ENCODE measurements around the gene KRTAP10-9. TPM values are rescaled to one million over a fixed set of nuclear protein-coding genes. Genes with fewer than 3 reads are reported as not detected.
"Not testable (repeated sequence)": the region's sequence is repeated elsewhere in the genome, so short reads cannot be mapped to it uniquely, and the experiment has no call there.

KRTAP10-9 gene
- total RNA-seq, 2 donors from 2014 or later, result not detected

DNA sequence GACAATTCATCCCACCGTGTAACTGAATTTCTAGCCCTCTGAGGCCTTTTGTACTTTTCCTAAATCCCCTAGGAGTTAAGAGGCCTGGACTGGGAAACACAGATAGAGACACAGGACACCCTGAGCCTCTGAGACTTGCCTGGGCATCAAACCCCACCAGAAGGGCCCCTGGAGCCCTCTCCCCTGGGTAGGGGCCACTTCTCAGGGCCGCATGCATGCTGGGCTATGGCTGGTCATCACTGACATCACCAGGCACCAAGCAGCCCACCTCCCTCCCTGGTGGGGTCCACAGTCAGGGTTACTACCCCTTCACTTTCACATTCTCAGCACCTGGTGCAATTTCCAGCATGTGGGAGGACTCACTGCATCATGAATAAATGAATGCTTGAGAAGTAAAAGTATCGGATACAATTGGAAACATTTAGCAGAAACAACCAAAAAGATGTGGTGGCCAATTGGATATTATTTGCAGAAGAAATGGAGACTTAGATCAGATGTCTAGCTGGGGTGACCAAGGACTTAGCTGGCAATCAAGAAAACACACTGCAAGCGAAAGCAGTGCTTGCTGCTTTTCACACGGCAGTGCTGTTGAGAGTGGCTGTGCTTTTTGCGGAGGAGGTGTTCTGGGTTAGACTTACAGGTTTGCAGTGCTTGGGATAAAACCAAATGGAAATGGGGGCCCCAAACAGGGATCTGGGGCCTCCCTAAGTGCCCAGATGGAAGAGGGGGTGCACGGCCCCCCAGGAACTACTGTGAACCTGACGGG is 27.4 kb upstream of the KRTAP10-9 start:
- H3K36me3 ChIP-seq, result no peaks in the 10 kb centered on the region
- no peak overlapping the region for H3K4me3 ChIP-seq
- TF ChIP-seq, protein P1, sequence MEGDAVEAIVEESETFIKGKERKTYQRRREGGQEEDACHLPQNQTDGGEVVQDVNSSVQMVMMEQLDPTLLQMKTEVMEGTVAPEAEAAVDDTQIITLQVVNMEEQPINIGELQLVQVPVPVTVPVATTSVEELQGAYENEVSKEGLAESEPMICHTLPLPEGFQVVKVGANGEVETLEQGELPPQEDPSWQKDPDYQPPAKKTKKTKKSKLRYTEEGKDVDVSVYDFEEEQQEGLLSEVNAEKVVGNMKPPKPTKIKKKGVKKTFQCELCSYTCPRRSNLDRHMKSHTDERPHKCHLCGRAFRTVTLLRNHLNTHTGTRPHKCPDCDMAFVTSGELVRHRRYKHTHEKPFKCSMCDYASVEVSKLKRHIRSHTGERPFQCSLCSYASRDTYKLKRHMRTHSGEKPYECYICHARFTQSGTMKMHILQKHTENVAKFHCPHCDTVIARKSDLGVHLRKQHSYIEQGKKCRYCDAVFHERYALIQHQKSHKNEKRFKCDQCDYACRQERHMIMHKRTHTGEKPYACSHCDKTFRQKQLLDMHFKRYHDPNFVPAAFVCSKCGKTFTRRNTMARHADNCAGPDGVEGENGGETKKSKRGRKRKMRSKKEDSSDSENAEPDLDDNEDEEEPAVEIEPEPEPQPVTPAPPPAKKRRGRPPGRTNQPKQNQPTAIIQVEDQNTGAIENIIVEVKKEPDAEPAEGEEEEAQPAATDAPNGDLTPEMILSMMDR (IDR thresholded peaks at IDR 0.05), result no peak
- H3K9ac ChIP-seq (ENCODE audit: low read depth in 2 of 2, low read length in 2 of 2), result no peak overlapping the region
- intact Hi-C loops (cut with DNase I), result no loop called here
- DNase-seq, result no peak
- no peaks in the 10 kb centered on the region for H3K9me3 ChIP-seq
- no peaks in the 10 kb centered on the region for H3K27me3 ChIP-seq
- H3K27ac ChIP-seq, result no peak overlapping the region
- no peaks in the 10 kb centered on the region for H3K4me1 ChIP-seq

DNA sequence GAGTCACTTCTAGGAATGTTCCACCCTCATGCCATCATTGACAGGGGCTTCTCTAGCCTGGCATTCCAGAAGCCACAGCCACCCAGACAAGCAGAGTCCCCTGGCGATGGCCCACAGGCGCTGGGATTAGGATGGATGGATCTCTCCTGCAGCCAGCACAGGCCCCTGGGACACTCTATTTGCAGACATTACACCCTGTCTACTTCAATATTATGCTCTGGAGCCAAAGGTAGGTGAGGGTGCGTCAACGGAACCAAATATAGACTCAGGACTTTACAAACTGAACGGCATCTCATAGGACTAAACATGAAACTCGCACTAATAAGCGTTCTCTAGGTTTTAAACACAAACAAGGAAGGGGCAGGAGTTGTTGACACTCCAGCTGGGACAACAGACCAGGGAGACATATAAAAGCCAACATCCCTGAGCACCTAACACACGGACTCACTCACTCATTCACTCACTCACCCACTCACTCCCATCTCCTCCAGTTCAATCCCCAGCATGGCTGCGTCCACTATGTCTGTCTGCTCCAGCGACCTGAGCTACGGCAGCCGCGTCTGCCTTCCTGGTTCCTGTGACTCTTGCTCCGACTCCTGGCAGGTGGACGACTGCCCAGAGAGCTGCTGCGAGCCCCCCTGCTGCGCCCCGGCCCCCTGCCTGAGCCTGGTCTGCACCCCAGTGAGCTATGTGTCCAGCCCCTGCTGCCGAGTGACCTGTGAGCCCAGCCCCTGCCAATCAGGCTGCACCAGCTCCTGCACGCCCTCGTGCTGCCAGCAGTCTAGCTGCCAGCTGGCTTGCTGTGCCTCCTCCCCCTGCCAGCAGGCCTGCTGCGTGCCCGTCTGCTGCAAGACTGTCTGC is 26.5 kb upstream of the KRTAP10-9 start, which contains the start of gene KRTAP10-7:
Gene KRTAP10-7, plus strand, starts transcription at position 480 of the 861 bp plus-strand sequence. Its CDS starts 25 bp downstream, at position 505.
- H3K4me1 ChIP-seq; H3K27ac ChIP-seq; H3K9ac ChIP-seq (ENCODE audit: low read depth in 2 of 2, low read length in 2 of 2); H3K9me3 ChIP-seq; H3K36me3 ChIP-seq; H3K4me3 ChIP-seq; H3K27me3 ChIP-seq; DNase-seq; intact Hi-C loops (cut with DNase I): not testable (repeated sequence)

DNA sequence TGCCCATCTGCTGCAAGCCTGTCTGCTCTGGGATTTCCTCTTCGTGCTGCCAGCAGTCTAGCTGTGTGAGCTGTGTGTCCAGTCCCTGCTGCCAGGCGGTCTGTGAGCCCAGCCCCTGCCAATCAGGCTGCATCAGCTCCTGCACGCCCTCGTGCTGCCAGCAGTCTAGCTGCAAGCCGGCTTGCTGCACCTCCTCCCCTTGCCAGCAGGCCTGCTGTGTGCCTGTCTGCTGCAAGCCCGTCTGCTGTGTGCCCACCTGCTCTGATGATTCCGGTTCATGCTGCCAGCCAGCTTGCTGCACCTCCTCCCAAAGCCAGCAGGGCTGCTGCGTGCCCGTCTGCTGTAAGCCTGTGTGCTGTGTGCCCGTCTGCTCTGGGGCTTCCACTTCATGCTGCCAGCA is 25.8 kb upstream of the KRTAP10-9 start:
- H3K4me3 ChIP-seq; H3K36me3 ChIP-seq; H3K9me3 ChIP-seq; DNase-seq; H3K27ac ChIP-seq; H3K27me3 ChIP-seq; intact Hi-C loops (cut with DNase I); H3K4me1 ChIP-seq; H3K9ac ChIP-seq (ENCODE audit: low read depth in 2 of 2, low read length in 2 of 2): not testable (repeated sequence)

DNA sequence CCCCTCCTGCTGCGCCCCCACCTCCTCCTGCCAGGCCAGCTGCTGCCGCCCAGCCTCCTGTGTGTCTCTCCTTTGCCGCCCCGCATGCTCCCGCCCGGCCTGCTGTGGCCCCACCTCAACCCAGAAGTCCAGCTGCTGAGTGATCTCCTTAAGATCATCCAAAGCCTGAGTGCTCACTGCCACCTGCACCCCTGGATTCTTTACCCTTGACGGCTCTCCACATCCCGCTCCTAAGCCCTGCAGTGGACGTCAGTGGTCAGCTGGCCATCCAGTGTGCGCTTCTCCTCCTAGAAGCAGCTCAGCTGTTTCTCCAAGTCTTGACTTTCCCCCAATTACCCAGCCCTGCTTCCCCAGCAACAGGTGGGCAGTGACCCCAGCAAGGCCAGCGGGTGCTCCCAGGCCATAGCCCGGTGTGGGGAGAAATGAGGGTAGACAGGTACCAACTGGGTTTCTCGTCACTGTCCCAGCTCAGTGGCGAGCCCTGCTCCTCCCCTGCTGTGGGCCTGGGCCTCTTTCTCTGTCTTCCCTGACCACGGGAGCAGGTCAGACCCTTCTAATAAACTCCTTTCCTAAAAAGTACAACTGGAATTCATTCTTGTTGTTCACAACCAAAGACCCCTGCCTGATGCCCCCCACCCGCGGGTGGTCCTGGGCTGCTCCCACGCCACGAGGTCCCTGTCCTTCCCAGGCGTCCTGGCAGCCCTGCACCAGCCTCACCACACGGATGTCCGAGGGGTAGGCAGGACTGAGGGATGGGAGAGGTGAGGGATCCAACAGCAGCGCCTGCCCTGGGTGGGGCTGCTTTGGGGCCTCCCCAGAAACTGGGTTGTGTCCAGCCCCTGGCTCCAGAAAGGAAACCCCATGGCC is 25.1 kb upstream of the KRTAP10-9 start:
- H3K27ac ChIP-seq, result no peak overlapping the region
- H3K9me3 ChIP-seq, result no peaks in the 10 kb centered on the region
- intact Hi-C loops (cut with DNase I), result no loop called here
- no peak for DNase-seq
- H3K36me3 ChIP-seq, result no peaks in the 10 kb centered on the region
- H3K9ac ChIP-seq (ENCODE audit: low read depth in 2 of 2, low read length in 2 of 2), result no peak overlapping the region
- no peaks in the 10 kb centered on the region for H3K4me1 ChIP-seq
- H3K4me3 ChIP-seq, result no peak overlapping the region
- TF ChIP-seq, protein P1 (IDR thresholded peaks at IDR 0.05), result no peak
- H3K27me3 ChIP-seq, result no peaks in the 10 kb centered on the region

DNA sequence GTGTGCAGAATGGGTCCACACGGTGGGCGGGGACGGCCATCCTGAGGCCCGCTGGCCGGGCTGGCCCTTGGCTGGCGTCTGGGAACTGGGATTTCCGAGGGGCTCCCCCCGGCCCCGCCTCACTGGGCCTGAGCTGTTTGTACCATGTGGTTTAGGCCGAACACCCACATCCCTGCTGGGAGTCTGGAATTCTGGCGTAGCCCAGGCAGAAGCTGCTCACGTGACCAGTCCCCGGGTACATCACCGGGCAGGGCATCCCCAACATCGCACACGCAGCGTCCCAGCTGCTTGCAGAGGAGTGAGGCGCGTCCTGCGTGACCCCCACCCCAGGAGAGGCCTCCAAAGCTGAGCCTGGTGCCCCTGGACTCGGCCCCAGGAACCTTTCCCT is 24.4 kb upstream of the KRTAP10-9 start:
- H3K9ac ChIP-seq (ENCODE audit: low read depth in 2 of 2, low read length in 2 of 2), result no peak overlapping the region
- H3K9me3 ChIP-seq, result no peaks in the 10 kb centered on the region
- no peaks in the 10 kb centered on the region for H3K36me3 ChIP-seq
- DNase-seq, result no peak
- H3K4me3 ChIP-seq, result no peak overlapping the region
- H3K27ac ChIP-seq, result no peak overlapping the region
- intact Hi-C loops (cut with DNase I), result no loop called here
- no peaks in the 10 kb centered on the region for H3K27me3 ChIP-seq
- H3K4me1 ChIP-seq, result no peaks in the 10 kb centered on the region
- TF ChIP-seq, protein P1 (IDR thresholded peaks at IDR 0.05), result no peak
